Ecto neural progenitor cell (in vitro differentiated cells): ENCODE measurements around the gene PI16.

ENCODE experiments used
- DNase-seq: peaks from one replicate; pipeline ENCODE4 v3.0.0-alpha.2; 2018; ENCODE audit warnings: low spot score

Gene PI16

GRCh38 chr6:36958775-36959554 lies 4.4 kb downstream of the PI16 start:
- DNase-seq, result no peak

GRCh38 chr6:36959555-36960250 lies 5.2 kb downstream of the PI16 start:
- DNase-seq, result no peak

- DNase-seq, result no peak
Observed at GRCh38 chr6:36961441-36962435, 7.2 kb downstream of the PI16 start.

- peak; percentile 88 for DNase-seq
Observed at GRCh38 chr6:36962874-36963273, 8.3 kb downstream of the PI16 start.

- DNase-seq, result no peak
Observed at GRCh38 chr6:36963451-36964290, 9.1 kb downstream of the PI16 start.

- DNase-seq, result no peak
Observed at GRCh38 chr6:36964349-36964748, 9.8 kb downstream of the PI16 start.

GRCh38 chr6:36964908-36965307 lies 10.4 kb downstream of the PI16 start:
- no peak for DNase-seq

GRCh38 chr6:36967301-36967700 lies 12.8 kb downstream of the PI16 start:
- DNase-seq, result no peak

GRCh38 chr6:36967757-36968156 lies 13.2 kb downstream of the PI16 start:
- no peak for DNase-seq

- DNase-seq, result no peak
Observed at GRCh38 chr6:36968266-36968977, 13.9 kb downstream of the PI16 start.

GRCh38 chr6:36969240-36969691 lies 14.7 kb downstream of the PI16 start:
- DNase-seq, result no peak

- no peak for DNase-seq
Observed at GRCh38 chr6:36969988-36970891, 15.7 kb downstream of the PI16 start.

GRCh38 chr6:36970892-36971842 lies 16.6 kb downstream of the PI16 start:
- DNase-seq, result no peak

GRCh38 chr6:36971921-36972673 lies 17.6 kb downstream of the PI16 start:
- no peak for DNase-seq

GRCh38 chr6:36973190-36973589 lies 18.7 kb downstream of the PI16 start:
- no peak for DNase-seq

GRCh38 chr6:36973647-36974046 lies 19.1 kb downstream of the PI16 start:
- no peak for DNase-seq

- no peak for DNase-seq
Observed at GRCh38 chr6:36975231-36976006, 20.9 kb downstream of the PI16 start.
